ENCODE measurements around the gene ALAS1.
A peak's percentile ranks its signal among the peaks of the same experiment; 100 is the strongest.

The ALAS1 gene

GRCh38 chr3:52195291-52195597 is 2.7 kb upstream of the ALAS1 start:
- in situ Hi-C loops (cut with MboI; ENCODE audit: low pct_unique_long_range_greater_than_20kb, low sequenced_read_pairs), result no loop called here

GRCh38 chr3:52195823-52196331 is 2.1 kb upstream of the ALAS1 start:
- DNase-seq, result no peak
- in situ Hi-C loops (cut with MboI; ENCODE audit: low pct_unique_long_range_greater_than_20kb, low sequenced_read_pairs), result no loop called here

More at GRCh38 chr3:52195291-52195597, 2.7 kb upstream of the ALAS1 start:
- no peak for DNase-seq

GRCh38 chr3:52196977-52197376 is 983 bp upstream of the ALAS1 start:
- DNase-seq, result no peak
- in situ Hi-C loops (cut with MboI; ENCODE audit: low pct_unique_long_range_greater_than_20kb, low sequenced_read_pairs), result no loop called here

GRCh38 chr3:52197499-52197841 is 490 bp upstream of the ALAS1 start:
- in situ Hi-C loops (cut with MboI; ENCODE audit: low pct_unique_long_range_greater_than_20kb, low sequenced_read_pairs), result no loop called here
- DNase-seq, result no peak

- DNase-seq, result no peak
- in situ Hi-C loops (cut with MboI; ENCODE audit: low pct_unique_long_range_greater_than_20kb, low sequenced_read_pairs), result no loop called here
Observed at GRCh38 chr3:52198643-52199608, 966 bp downstream of the ALAS1 start.

- in situ Hi-C loops (cut with MboI; ENCODE audit: low pct_unique_long_range_greater_than_20kb, low sequenced_read_pairs), result no loop called here
- DNase-seq, result no peak
Observed at GRCh38 chr3:52200981-52201679, 3.2 kb downstream of the ALAS1 start.

GRCh38 chr3:52202384-52203077 is 4.6 kb downstream of the ALAS1 start:
- peak; percentile 84 for DNase-seq
- in situ Hi-C loops (cut with MboI; ENCODE audit: low pct_unique_long_range_greater_than_20kb, low sequenced_read_pairs), result no loop called here

- DNase-seq, result no peak
- in situ Hi-C loops (cut with MboI; ENCODE audit: low pct_unique_long_range_greater_than_20kb, low sequenced_read_pairs), result no loop called here
Observed at GRCh38 chr3:52203701-52204100, 5.7 kb downstream of the ALAS1 start.

- DNase-seq, result no peak
- in situ Hi-C loops (cut with MboI; ENCODE audit: low pct_unique_long_range_greater_than_20kb, low sequenced_read_pairs), result no loop called here
Observed at GRCh38 chr3:52204337-52205073, 6.5 kb downstream of the ALAS1 start.

GRCh38 chr3:52205727-52206372 is 7.9 kb downstream of the ALAS1 start:
- no peak for DNase-seq

GRCh38 chr3:52208556-52208955 is 10.6 kb downstream of the ALAS1 start:
- no peak for DNase-seq
- in situ Hi-C loops (cut with MboI; ENCODE audit: low pct_unique_long_range_greater_than_20kb, low sequenced_read_pairs), result no loop called here

More at GRCh38 chr3:52205727-52206372, 7.9 kb downstream of the ALAS1 start:
- in situ Hi-C loops (cut with MboI; ENCODE audit: low pct_unique_long_range_greater_than_20kb, low sequenced_read_pairs), result no loop called here

GRCh38 chr3:52210037-52210436 is 12.1 kb downstream of the ALAS1 start:
- DNase-seq, result no peak
- in situ Hi-C loops (cut with MboI; ENCODE audit: low pct_unique_long_range_greater_than_20kb, low sequenced_read_pairs), result no loop called here

- peak; percentile 30 for DNase-seq
- in situ Hi-C loops (cut with MboI; ENCODE audit: low pct_unique_long_range_greater_than_20kb, low sequenced_read_pairs), result no loop called here
Observed at GRCh38 chr3:52210550-52211046, 12.6 kb downstream of the ALAS1 start.

- no peak for DNase-seq
- in situ Hi-C loops (cut with MboI; ENCODE audit: low pct_unique_long_range_greater_than_20kb, low sequenced_read_pairs), result no loop called here
Observed at GRCh38 chr3:52211268-52211891, 13.4 kb downstream of the ALAS1 start.

GRCh38 chr3:52213005-52213404 is 15.0 kb downstream of the ALAS1 start:
- in situ Hi-C loops (cut with MboI; ENCODE audit: low pct_unique_long_range_greater_than_20kb, low sequenced_read_pairs), result no loop called here
- no peak for DNase-seq

GRCh38 chr3:52213901-52214300 is 15.9 kb downstream of the ALAS1 start:
- DNase-seq, result no peak
- in situ Hi-C loops (cut with MboI; ENCODE audit: low pct_unique_long_range_greater_than_20kb, low sequenced_read_pairs), result no loop called here

- in situ Hi-C loops (cut with MboI; ENCODE audit: low pct_unique_long_range_greater_than_20kb, low sequenced_read_pairs), result no loop called here
- DNase-seq, result no peak
Observed at GRCh38 chr3:52215351-52215750, 17.4 kb downstream of the ALAS1 start.
